Osteoblast (primary cell): ENCODE measurements around the gene HYDIN. TPM values are rescaled to one million over a fixed set of nuclear protein-coding genes. Genes with fewer than 3 reads are reported as not detected.
A peak's percentile ranks its signal among the peaks of the same experiment; 100 is the strongest.

ENCODE experiments used
- DNase-seq: peaks from one replicate; pipeline ENCODE4 v3.0.0; 2011; ENCODE audit warnings: low spot score, mixed read lengths; ENCODE audit not compliant: insufficient read length; ENCODE audit errors: missing footprints
- H2AFZ ChIP-seq: 2 replicates; pipeline ENCODE4 v1.6.0; 2011; ENCODE audit warnings: mild to moderate bottlenecking, low read length
- H3K27ac ChIP-seq: 2 replicates; pipeline ENCODE4 v1.5.1; 2011; ENCODE audit warnings: mild to moderate bottlenecking, low read depth, low read length, moderate library complexity
- H3K27me3 ChIP-seq: 2 replicates; pipeline ENCODE4 v1.6.0; 2012; ENCODE audit warnings: mild to moderate bottlenecking, control low read depth, inconsistent platforms, low read length, moderate library complexity; ENCODE audit not compliant: insufficient read depth
- H3K36me3 ChIP-seq: 2 replicates; pipeline ENCODE4 v1.5.1; 2011; ENCODE audit warnings: mild to moderate bottlenecking, low read length, control low read depth, moderate library complexity; ENCODE audit not compliant: insufficient read depth
- H3K4me1 ChIP-seq: 2 replicates; pipeline ENCODE4 v1.5.1; 2011; ENCODE audit warnings: mild to moderate bottlenecking, low read length, control low read depth, moderate library complexity; ENCODE audit not compliant: insufficient read depth
- H3K4me2 ChIP-seq: 2 replicates; pipeline ENCODE4 v1.6.0; 2011; ENCODE audit warnings: mild to moderate bottlenecking, low read length; ENCODE audit not compliant: insufficient read depth
- H3K4me3 ChIP-seq: fragments of 200-600 bp; sonication (generic); 3 replicates; pipeline ENCODE4 v1.5.1; 2012; ENCODE audit warnings: mild to moderate bottlenecking, low read length, inconsistent platforms; ENCODE audit not compliant: insufficient read depth
- H3K79me2 ChIP-seq: 2 replicates; pipeline ENCODE4 v1.6.0; 2012; ENCODE audit warnings: mild to moderate bottlenecking, low read length, control low read depth, inconsistent platforms; ENCODE audit not compliant: insufficient read depth
- H3K9me3 ChIP-seq: 2 replicates; pipeline ENCODE4 v1.5.1; 2011; ENCODE audit warnings: low read depth, low read length, control low read depth
- H4K20me1 ChIP-seq: 2 replicates; pipeline ENCODE4 v1.6.0; 2012; ENCODE audit warnings: mild to moderate bottlenecking, low read length, control low read depth; ENCODE audit not compliant: insufficient read depth
- CTCF ChIP-seq: IDR thresholded peaks from 2 replicates; pipeline ENCODE4 v1.5.1; 2011; ENCODE audit warnings: mild to moderate bottlenecking, low read depth, low read length, moderate library complexity; ENCODE audit errors: extremely low read depth
- total RNA-seq: library from RNA; depleted of rRNA; stranded (reverse); fragments of >200 nt; gene quantifications from 2 replicates; pipeline ENCODE4 v1.2.3, GENCODE V29; 2012

The HYDIN gene
- total RNA-seq, 1 donor, result 2.9 TPM

- H2AFZ ChIP-seq, result no peak overlapping the region
Observed at GRCh38 chr16:70801611-70802010, 428.9 kb downstream of the HYDIN start.

GRCh38 chr16:70800781-70801480 is 429.6 kb downstream of the HYDIN start, which contains the start of gene VAC14:
Gene VAC14 (minus strand): TSS chr16:70801158. CDS start chr16:70800900, 258 bp downstream.
- Histone ChIP-seq H3K79me2 (peaks cover 50% of the 10 kb centered on the region), H3K27ac (peak within 1 kb of the TSS; percentile 80), H3K27me3 (no peaks in the 10 kb centered on the region), H3K9me3 (no peaks in the 10 kb centered on the region), H3K4me1 (peaks cover 40% of the 10 kb centered on the region), H4K20me1 (peaks cover 4% of the 10 kb centered on the region), H2AFZ (peak within 1 kb of the TSS; percentile 90), H3K4me2 (peak within 1 kb of the TSS; percentile 93), H3K4me3 (peak within 1 kb of the TSS; percentile 86), H3K36me3 (peaks cover 5% of the 10 kb centered on the region)
- TF ChIP-seq CTCF, result no peak
- DNase-seq, result peak; percentile 97

More at GRCh38 chr16:70801611-70802010, 428.9 kb downstream of the HYDIN start:
- Histone ChIP-seq H3K27me3 (no peaks in the 10 kb centered on the region), H3K4me1 (peaks cover 47% of the 10 kb centered on the region), H3K9me3 (no peaks in the 10 kb centered on the region), H3K27ac (peak overlapping the region; percentile 80), H4K20me1 (peaks cover 4% of the 10 kb centered on the region), H3K4me2 (peak overlapping the region; percentile 93), H3K4me3 (peak overlapping the region; percentile 86), H3K79me2 (peaks cover 43% of the 10 kb centered on the region), H3K36me3 (peaks cover 5% of the 10 kb centered on the region)
- DNase-seq, result no peak
- no peak for TF ChIP-seq CTCF

- no peak for TF ChIP-seq CTCF
- H3K4me2 ChIP-seq, result peak overlapping the region; percentile 93
- peaks cover 5% of the 10 kb centered on the region for H3K36me3 ChIP-seq
- no peaks in the 10 kb centered on the region for H3K9me3 ChIP-seq
- peak; percentile 39 for DNase-seq
- peak overlapping the region; percentile 80 for H3K27ac ChIP-seq
- H3K79me2 ChIP-seq, result peaks cover 56% of the 10 kb centered on the region
- H2AFZ ChIP-seq, result peak overlapping the region; percentile 90
- no peaks in the 10 kb centered on the region for H3K27me3 ChIP-seq
- H3K4me3 ChIP-seq, result peak overlapping the region; percentile 86
- H3K4me1 ChIP-seq, result peaks cover 34% of the 10 kb centered on the region
- peaks cover 4% of the 10 kb centered on the region for H4K20me1 ChIP-seq
Observed at GRCh38 chr16:70800311-70800710, 430.2 kb downstream of the HYDIN start.

- peaks cover 24% of the 10 kb centered on the region for H4K20me1 ChIP-seq
Observed at GRCh38 chr16:70796301-70796700, 434.2 kb downstream of the HYDIN start.

More at GRCh38 chr16:70796301-70796700, 434.2 kb downstream of the HYDIN start:
- Histone ChIP-seq H2AFZ (no peak overlapping the region), H3K4me1 (peaks cover 11% of the 10 kb centered on the region), H3K36me3 (peaks cover 5% of the 10 kb centered on the region), H3K9me3 (no peaks in the 10 kb centered on the region), H3K4me3 (no peak overlapping the region), H3K79me2 (peaks cover 96% of the 10 kb centered on the region), H3K4me2 (no peak overlapping the region), H3K27me3 (no peaks in the 10 kb centered on the region), H3K27ac (no peak overlapping the region)
- DNase-seq, result no peak
- TF ChIP-seq CTCF, result no peak
